DND-41 (cell line): ENCODE measurements around the gene WIPI1.

Experiments used
- ATAC-seq: fragments of 200-7000 bp; cut with Tn5 transposase; 3 replicates; pipeline ENCODE4 v1.9.1; 2021; ENCODE audit warnings: low read depth; ENCODE audit not compliant: insufficient read depth
- DNase-seq: peaks from one replicate; pipeline ENCODE4 v3.0.0-alpha.2; 2020
- H2AFZ ChIP-seq: 2 replicates; pipeline ENCODE4 v1.6.0; 2012; ENCODE audit warnings: low read depth, low read length
- H3K27ac ChIP-seq: 2 replicates; pipeline ENCODE4 v1.5.1; 2012; ENCODE audit warnings: low read length, inconsistent platforms
- H3K27me3 ChIP-seq: fragments of 200-600 bp; sonication (generic); 2 replicates; pipeline ENCODE4 v1.6.0; 2012; ENCODE audit warnings: low read length, mild to moderate bottlenecking, inconsistent platforms; ENCODE audit not compliant: insufficient read depth, poor library complexity
- H3K36me3 ChIP-seq: 2 replicates; pipeline ENCODE4 v1.5.1; 2012; ENCODE audit warnings: low read length, inconsistent platforms; ENCODE audit not compliant: insufficient read depth
- H3K4me1 ChIP-seq: 2 replicates; pipeline ENCODE4 v1.5.1; 2012; ENCODE audit warnings: mild to moderate bottlenecking, low read length; ENCODE audit not compliant: insufficient read depth
- H3K4me2 ChIP-seq: 2 replicates; pipeline ENCODE4 v1.6.0; 2012; ENCODE audit warnings: mild to moderate bottlenecking, moderate library complexity, low read length, inconsistent platforms; ENCODE audit not compliant: insufficient read depth
- H3K4me3 ChIP-seq, 2 experiments: fragments of 200-600 bp in 1 of 2; shearing (Covaris generic) in 1 of 2; 2 replicates each; pipeline ENCODE4 v1.5.1; 2012 to 2016; ENCODE audit warnings: inconsistent platforms in 2 of 2, low read length in 2 of 2, mild to moderate bottlenecking in 2 of 2, low read depth in 1 of 2, moderate library complexity in 1 of 2
- H3K79me2 ChIP-seq: 2 replicates; pipeline ENCODE4 v1.6.0; 2012; ENCODE audit warnings: low read length, inconsistent platforms; ENCODE audit not compliant: insufficient read depth
- H3K9ac ChIP-seq: 2 replicates; pipeline ENCODE4 v1.6.0; 2012; ENCODE audit warnings: low read depth, mild to moderate bottlenecking, inconsistent platforms, low read length, moderate library complexity
- H3K9me3 ChIP-seq: 2 replicates; pipeline ENCODE4 v1.5.1; 2012; ENCODE audit warnings: low read length, moderate library complexity, mild to moderate bottlenecking, inconsistent platforms; ENCODE audit not compliant: insufficient read depth, severe bottlenecking
- H4K20me1 ChIP-seq: 2 replicates; pipeline ENCODE4 v1.6.0; 2012; ENCODE audit warnings: low read length; ENCODE audit not compliant: insufficient read depth
- CTCF ChIP-seq: IDR thresholded peaks from 2 replicates; pipeline ENCODE4 v1.5.1; 2012; ENCODE audit warnings: borderline replicate concordance, low read length, moderate library complexity, mild to moderate bottlenecking; ENCODE audit not compliant: poor library complexity, severe bottlenecking; ENCODE audit errors: extremely low read depth
- EZH2 ChIP-seq: IDR thresholded peaks from 3 replicates; pipeline ENCODE4 v1.6.1; 2012; ENCODE audit warnings: borderline replicate concordance, low read depth, mild to moderate bottlenecking, moderate library complexity, low read length, inconsistent platforms; ENCODE audit not compliant: severe bottlenecking

WIPI1 gene

GRCh38 chr17:68439656-68440290 lies 17.5 kb downstream of the WIPI1 start:
- no peak overlapping the region for H3K9ac ChIP-seq
- no peaks in the 10 kb centered on the region for H3K79me2 ChIP-seq
- no peaks in the 10 kb centered on the region for H3K36me3 ChIP-seq
- no peaks in the 10 kb centered on the region for H3K9me3 ChIP-seq
- H3K4me2 ChIP-seq: no peak overlapping the region
- H3K4me3 ChIP-seq: no peak overlapping the region
- no peak for DNase-seq
- H3K27me3 ChIP-seq: no peaks in the 10 kb centered on the region
- ATAC-seq: no peak
- TF ChIP-seq EZH2 (no peak), CTCF (no peak)
- no peaks in the 10 kb centered on the region for H4K20me1 ChIP-seq
- H3K4me1 ChIP-seq: peaks cover 35% of the 10 kb centered on the region
- no peak overlapping the region for H3K27ac ChIP-seq
- no peak overlapping the region for H2AFZ ChIP-seq

GRCh38 chr17:68437979-68438822 lies 19.1 kb downstream of the WIPI1 start:
- peaks cover 38% of the 10 kb centered on the region for H3K4me1 ChIP-seq
- H3K4me3 ChIP-seq: peak overlapping the region in 1 of 2 experiments; percentile 35; a peak in 2 of 4 replicates

GRCh38 chr17:68435876-68436842 lies 21.1 kb downstream of the WIPI1 start:
- H3K79me2 ChIP-seq: no peaks in the 10 kb centered on the region
- ATAC-seq: peak; percentile 83
- H3K4me2 ChIP-seq: peak overlapping the region; percentile 55
- no peaks in the 10 kb centered on the region for H3K27me3 ChIP-seq
- H3K4me3 ChIP-seq: peak overlapping the region in 1 of 2 experiments; percentile 31; a peak in 2 of 4 replicates
- peak overlapping the region; percentile 36; the same call in 1 of the 2 replicates for H2AFZ ChIP-seq
- peak overlapping the region; percentile 83 for H3K27ac ChIP-seq
- H3K4me1 ChIP-seq: peaks cover 38% of the 10 kb centered on the region
- H3K36me3 ChIP-seq: 0 out of 2 replicates have a peak, but pooled peaks cover 5% of the 10 kb centered on the region
- peak; percentile 90 for DNase-seq
- no peaks in the 10 kb centered on the region for H4K20me1 ChIP-seq
- H3K9ac ChIP-seq: peak overlapping the region; percentile 45
- H3K9me3 ChIP-seq: no peaks in the 10 kb centered on the region
- TF ChIP-seq CTCF: peak; percentile 97
- TF ChIP-seq EZH2: no peak

More at GRCh38 chr17:68437979-68438822, 19.1 kb downstream of the WIPI1 start:
- Histone ChIP-seq H3K79me2 (no peaks in the 10 kb centered on the region), H3K36me3 (no peaks in the 10 kb centered on the region), H3K4me2 (peak overlapping the region; percentile 61), H2AFZ (peak overlapping the region; percentile 81), H4K20me1 (no peaks in the 10 kb centered on the region), H3K9ac (peak overlapping the region; percentile 47), H3K27ac (peak overlapping the region; percentile 94), H3K9me3 (no peaks in the 10 kb centered on the region), H3K27me3 (no peaks in the 10 kb centered on the region)
- TF ChIP-seq CTCF: no peak
- peak; percentile 76 for DNase-seq
- peak; percentile 73 for ATAC-seq
